ENCODE data around the gene BRAT1. TPM values are rescaled to one million over a fixed set of nuclear protein-coding genes. Genes with fewer than 3 reads are reported as not detected.

BRAT1 gene
- total and polyA plus RNA-seq, 2 donors (not counting 1 experiment from before 2014, with no cell fraction given) = 36.8 to 68.3 TPM

DNA sequence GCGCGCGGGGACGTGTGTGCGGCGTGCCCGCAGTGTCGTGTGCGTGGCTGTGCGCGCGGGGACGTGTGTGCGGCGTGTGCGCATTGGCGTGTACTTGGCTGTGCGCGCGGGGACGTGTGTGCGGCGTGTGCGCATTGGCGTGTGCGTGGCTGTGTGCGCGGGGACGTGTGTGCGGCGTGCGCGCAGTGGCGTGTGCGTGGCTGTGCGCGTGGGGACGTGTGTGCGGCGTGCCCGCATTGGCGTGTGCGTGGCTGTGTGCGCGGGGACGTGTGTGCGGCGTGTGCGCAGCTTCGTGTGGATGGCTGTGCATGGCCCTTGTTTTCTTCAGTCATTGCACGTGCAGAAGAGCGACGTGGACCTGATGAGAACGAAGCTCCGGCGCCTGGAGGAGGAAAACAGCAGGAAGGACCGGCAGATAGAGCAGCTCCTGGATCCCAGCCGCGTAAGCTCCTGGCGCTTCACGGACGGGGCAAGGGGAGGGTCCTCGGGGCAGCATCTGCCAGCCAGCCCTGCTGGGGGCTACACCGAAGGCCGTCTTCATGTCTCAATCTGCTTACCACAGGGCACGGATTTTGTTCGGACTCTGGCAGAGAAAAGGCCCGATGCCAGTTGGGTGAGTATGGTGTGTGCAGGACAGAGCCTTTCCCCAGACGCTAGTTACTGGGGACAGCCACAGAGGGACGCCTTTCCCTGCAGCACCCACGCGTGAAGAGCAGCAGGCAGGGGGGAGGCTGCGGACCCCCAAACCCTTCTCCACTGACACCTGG is 22.8 kb upstream of the BRAT1 start:
- H3K4me1 ChIP-seq (ENCODE audit: control insufficient read depth in 2 of 2, insufficient read depth in 2 of 2, low read length in 2 of 2) = peaks cover 0 to 5% of the 10 kb centered on the region in 2 donors
- no peak overlapping the region for H3K4me3 ChIP-seq (ENCODE audit: control extremely low read depth in 1 of 5, extremely low read depth in 1 of 5, insufficient read depth in 1 of 5, low read depth in 2 of 5, low read length in 4 of 5)
- no peak overlapping the region for H2AFZ ChIP-seq (ENCODE audit: insufficient read depth, low read depth, low read length, poor library complexity, severe bottlenecking)
- Mint-ChIP-seq H3K4me3 (no peak overlapping the region), H3K27ac (no peak overlapping the region), H3K4me1 (peaks cover 7% of the 10 kb centered on the region), H3K27me3 (no peaks in the 10 kb centered on the region), H3K9me3 (ENCODE audit: insufficient read depth) (no peaks in the 10 kb centered on the region)
- H3K4me2 ChIP-seq (replicated peaks; ENCODE audit: low read depth, low read length, poor library complexity, severe bottlenecking) = no peak overlapping the region
- H3K9ac ChIP-seq (ENCODE audit: low read length) = no peak overlapping the region
- ATAC-seq (ENCODE audit: low read depth) (no peak), DNase-seq (no peak)
- H3K36me3 ChIP-seq (replicated peaks in 1 of 2; ENCODE audit: control extremely low read depth in 1 of 2, control insufficient read depth in 1 of 2, extremely low read depth in 1 of 2, insufficient read depth in 2 of 2, low read length in 1 of 2) = peaks cover 0 to 2% of the 10 kb centered on the region in 2 experiments
- H3K27ac ChIP-seq (ENCODE audit: low read length in 2 of 2) = no peak overlapping the region
- ChIA-PET POLR2A (no interaction called here), CTCF (no interaction called here)
- H3K79me2 ChIP-seq (ENCODE audit: control insufficient read depth, insufficient read depth, low read length) = no peaks in the 10 kb centered on the region
- H4K20me1 ChIP-seq (ENCODE audit: control insufficient read depth, insufficient read depth, low read length, poor library complexity, severe bottlenecking) = no peaks in the 10 kb centered on the region
- TF ChIP-seq, protein P1, sequence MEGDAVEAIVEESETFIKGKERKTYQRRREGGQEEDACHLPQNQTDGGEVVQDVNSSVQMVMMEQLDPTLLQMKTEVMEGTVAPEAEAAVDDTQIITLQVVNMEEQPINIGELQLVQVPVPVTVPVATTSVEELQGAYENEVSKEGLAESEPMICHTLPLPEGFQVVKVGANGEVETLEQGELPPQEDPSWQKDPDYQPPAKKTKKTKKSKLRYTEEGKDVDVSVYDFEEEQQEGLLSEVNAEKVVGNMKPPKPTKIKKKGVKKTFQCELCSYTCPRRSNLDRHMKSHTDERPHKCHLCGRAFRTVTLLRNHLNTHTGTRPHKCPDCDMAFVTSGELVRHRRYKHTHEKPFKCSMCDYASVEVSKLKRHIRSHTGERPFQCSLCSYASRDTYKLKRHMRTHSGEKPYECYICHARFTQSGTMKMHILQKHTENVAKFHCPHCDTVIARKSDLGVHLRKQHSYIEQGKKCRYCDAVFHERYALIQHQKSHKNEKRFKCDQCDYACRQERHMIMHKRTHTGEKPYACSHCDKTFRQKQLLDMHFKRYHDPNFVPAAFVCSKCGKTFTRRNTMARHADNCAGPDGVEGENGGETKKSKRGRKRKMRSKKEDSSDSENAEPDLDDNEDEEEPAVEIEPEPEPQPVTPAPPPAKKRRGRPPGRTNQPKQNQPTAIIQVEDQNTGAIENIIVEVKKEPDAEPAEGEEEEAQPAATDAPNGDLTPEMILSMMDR (IDR thresholded peaks at IDR 0.05) = no peak
- no peak for TF ChIP-seq EZH2 (IDR thresholded peaks at IDR 0.05; ENCODE audit: borderline replicate concordance, insufficient read depth, low read depth, low read length, poor library complexity, severe bottlenecking)
- WGBS (ENCODE audit: insufficient coverage) = 98% methylated on average over 71 of the region's 73 CpGs
- no peaks in the 10 kb centered on the region for H3K27me3 ChIP-seq (replicated peaks in 1 of 4; ENCODE audit: control extremely low read depth in 1 of 4, control insufficient read depth in 3 of 4, insufficient read depth in 4 of 4, low read length in 3 of 4)
- intact Hi-C loops (cut with micrococcal nuclease) = no loop called here
- H3K9me3 ChIP-seq (ENCODE audit: control extremely low read depth in 1 of 3, control insufficient read depth in 2 of 3, insufficient read depth in 1 of 3, low read length in 2 of 3) = no peaks in the 10 kb centered on the region

DNA sequence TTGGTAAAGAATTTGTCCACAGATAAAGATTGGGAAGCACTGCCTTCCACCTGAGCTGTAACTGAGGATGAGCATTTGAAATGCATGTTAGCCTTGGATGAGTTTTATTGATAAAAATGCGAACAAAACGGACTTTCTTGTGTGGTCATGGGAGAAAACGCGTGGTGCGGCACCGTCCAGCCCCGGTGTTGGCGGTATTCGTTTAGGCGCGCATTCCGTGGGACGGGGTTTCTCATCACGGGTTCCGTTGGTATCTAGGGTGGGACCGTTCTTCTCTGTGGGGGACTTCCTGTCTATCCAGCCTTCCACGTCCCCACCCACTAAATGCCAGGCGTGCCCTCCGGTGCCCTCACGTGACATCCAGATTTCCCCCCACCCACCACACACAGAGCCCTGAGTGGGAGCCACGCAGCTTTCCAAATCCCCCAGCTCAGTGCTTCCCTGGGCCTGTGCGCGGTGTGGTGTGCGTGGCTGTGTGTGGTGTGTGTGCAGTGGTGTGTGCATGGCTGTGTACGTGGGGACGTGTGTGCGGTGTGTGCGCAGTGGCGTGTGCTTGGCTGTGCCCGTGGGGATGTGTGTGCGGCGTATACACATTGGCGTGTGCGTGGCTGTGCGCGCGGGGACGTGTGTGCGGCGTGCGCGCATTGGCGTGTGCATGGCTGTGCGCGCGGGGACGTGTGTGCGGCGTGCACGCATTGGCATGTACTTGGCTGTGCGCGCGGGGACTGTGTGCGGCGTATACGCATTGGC is 21.6 kb upstream of the BRAT1 start:
- Histone ChIP-seq H3K4me3 (ENCODE audit: control extremely low read depth in 1 of 5, extremely low read depth in 1 of 5, insufficient read depth in 1 of 5, low read depth in 2 of 5, low read length in 4 of 5) (no peak overlapping the region), H3K4me1 (ENCODE audit: control insufficient read depth in 2 of 2, insufficient read depth in 2 of 2, low read length in 2 of 2) (peaks cover 0 to 5% of the 10 kb centered on the region in 2 donors)

More for the DNA sequence above, 21.6 kb upstream of the BRAT1 start:
- ChIA-PET CTCF (interaction anchor here (1.5 kb wide), 1 partner anchor 125 kb away, joined by 3 read pairs; no protein-coding TSS in a partner anchor), POLR2A (no interaction called here)
- ATAC-seq (ENCODE audit: low read depth) = no peak
- DNase-seq = no peak
- Mint-ChIP-seq H3K27ac (no peak overlapping the region), H3K4me1 (peaks cover 7% of the 10 kb centered on the region), H3K27me3 (no peaks in the 10 kb centered on the region), H3K9me3 (ENCODE audit: insufficient read depth) (no peaks in the 10 kb centered on the region), H3K4me3 (no peak overlapping the region)
- Histone ChIP-seq H3K27me3 (replicated peaks in 1 of 4; ENCODE audit: control extremely low read depth in 1 of 4, control insufficient read depth in 3 of 4, insufficient read depth in 4 of 4, low read length in 3 of 4) (no peaks in the 10 kb centered on the region), H3K79me2 (ENCODE audit: control insufficient read depth, insufficient read depth, low read length) (no peaks in the 10 kb centered on the region), H3K9me3 (ENCODE audit: control extremely low read depth in 1 of 3, control insufficient read depth in 2 of 3, insufficient read depth in 1 of 3, low read length in 2 of 3) (no peaks in the 10 kb centered on the region), H2AFZ (ENCODE audit: insufficient read depth, low read depth, low read length, poor library complexity, severe bottlenecking) (no peak overlapping the region), H3K36me3 (replicated peaks in 1 of 2; ENCODE audit: control extremely low read depth in 1 of 2, control insufficient read depth in 1 of 2, extremely low read depth in 1 of 2, insufficient read depth in 2 of 2, low read length in 1 of 2) (peaks cover 0 to 2% of the 10 kb centered on the region in 2 experiments), H3K27ac (ENCODE audit: low read length in 2 of 2) (no peak overlapping the region), H3K9ac (ENCODE audit: low read length) (no peak overlapping the region), H3K4me2 (replicated peaks; ENCODE audit: low read depth, low read length, poor library complexity, severe bottlenecking) (no peak overlapping the region), H4K20me1 (ENCODE audit: control insufficient read depth, insufficient read depth, low read length, poor library complexity, severe bottlenecking) (no peaks in the 10 kb centered on the region)
- intact Hi-C loops (cut with micrococcal nuclease) = no loop called here
- TF ChIP-seq, protein P1 (IDR thresholded peaks at IDR 0.05) = no peak
- no peak for TF ChIP-seq EZH2 (IDR thresholded peaks at IDR 0.05; ENCODE audit: borderline replicate concordance, insufficient read depth, low read depth, low read length, poor library complexity, severe bottlenecking)
- 92% methylated on average over 31 of the region's 56 CpGs for WGBS (ENCODE audit: insufficient coverage)

Data from B cell (primary cell).